ENCODE data around the gene CBX4. TPM values are rescaled to one million over a fixed set of nuclear protein-coding genes. Genes with fewer than 3 reads are reported as not detected.

The CBX4 gene
- total RNA-seq, 2 experiments from 2014 or later = 18.2 to 18.6 TPM

DNA sequence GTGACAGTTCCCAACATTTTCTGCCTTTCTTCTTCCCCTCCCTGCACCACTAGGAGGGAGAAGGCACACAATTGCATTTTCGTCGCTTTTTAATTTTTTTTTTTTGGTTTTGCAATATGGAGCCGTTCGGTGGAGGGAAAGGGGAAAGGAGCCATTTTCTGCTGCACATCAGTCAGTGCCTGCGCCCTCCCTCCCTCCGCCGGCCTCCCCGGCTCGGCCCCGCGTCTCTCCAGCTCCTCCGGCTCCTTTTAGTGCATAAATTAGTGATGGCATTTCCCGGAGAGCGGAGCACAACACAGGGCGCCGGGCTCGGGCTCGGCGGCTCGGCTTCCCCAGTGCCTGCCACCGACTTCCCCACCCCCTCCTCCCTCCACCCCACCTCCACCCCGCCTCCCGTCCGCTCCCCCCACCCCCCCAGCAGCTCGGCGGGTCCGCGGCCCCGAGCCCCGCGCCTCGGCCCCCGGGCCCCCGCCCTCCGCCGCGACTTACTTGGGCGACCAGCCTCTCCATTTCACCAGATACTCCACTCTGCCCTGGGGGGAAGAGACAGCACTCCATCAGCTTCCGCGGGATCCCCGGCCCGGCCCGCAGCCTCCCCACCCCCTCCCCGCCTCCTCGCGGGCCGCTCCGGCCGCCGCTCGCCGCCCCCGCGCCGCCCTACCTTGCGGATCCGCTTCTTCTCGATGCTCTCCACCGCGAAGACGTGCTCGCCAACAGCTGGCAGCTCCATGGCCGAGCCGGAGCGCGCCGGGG lies 542 bp downstream of the CBX4 start:
- peak; percentile 75 for DNase-seq
- H3K4me3 Mint-ChIP-seq = peak overlapping the region; percentile 91
- H3K9me3 Mint-ChIP-seq = no peaks in the 10 kb centered on the region
- H3K27me3 Mint-ChIP-seq = peaks cover 38% of the 10 kb centered on the region
- peaks cover 29% of the 10 kb centered on the region for H3K4me1 Mint-ChIP-seq
- peaks cover 8% of the 10 kb centered on the region for H3K36me3 Mint-ChIP-seq
- peak overlapping the region; percentile 89 for H3K27ac Mint-ChIP-seq

DNA sequence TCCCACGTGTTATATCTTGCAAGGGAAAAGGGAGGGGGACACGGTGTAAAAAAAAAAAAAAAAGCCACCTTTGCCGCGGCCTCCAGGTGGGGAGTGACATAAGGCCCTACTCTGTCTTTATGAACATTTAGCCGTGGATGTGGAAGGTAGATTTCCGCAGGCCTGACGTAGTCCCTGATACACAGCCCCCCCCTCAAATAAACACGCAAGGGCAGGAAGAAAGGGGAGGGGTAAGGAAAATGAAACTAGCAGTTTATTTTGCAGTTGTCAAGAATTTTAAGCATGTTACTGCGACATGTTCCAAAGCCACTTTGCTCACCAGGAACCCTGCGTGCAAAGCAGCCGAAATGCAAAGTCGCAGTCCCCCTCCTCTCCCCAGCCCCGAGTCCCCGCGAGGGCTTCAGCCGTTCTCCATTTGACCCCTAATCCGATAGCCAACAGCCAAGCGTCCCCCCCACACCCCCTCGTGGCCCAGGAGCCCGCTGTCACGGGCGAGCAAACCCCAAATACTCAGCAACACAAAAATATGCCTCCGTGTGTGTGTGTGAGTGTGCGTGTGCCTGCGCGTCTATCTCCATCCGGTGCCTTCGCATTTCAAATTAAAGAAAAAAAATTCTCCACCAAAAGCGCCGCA lies 1.2 kb downstream of the CBX4 start:
- H3K4me1 Mint-ChIP-seq = peaks cover 31% of the 10 kb centered on the region
- H3K27me3 Mint-ChIP-seq = peaks cover 34% of the 10 kb centered on the region
- peaks cover 10% of the 10 kb centered on the region for H3K36me3 Mint-ChIP-seq
- H3K9me3 Mint-ChIP-seq = no peaks in the 10 kb centered on the region
- peak overlapping the region; percentile 89 for H3K27ac Mint-ChIP-seq
- DNase-seq = peak; percentile 31
- H3K4me3 Mint-ChIP-seq = peak overlapping the region; percentile 91

DNA sequence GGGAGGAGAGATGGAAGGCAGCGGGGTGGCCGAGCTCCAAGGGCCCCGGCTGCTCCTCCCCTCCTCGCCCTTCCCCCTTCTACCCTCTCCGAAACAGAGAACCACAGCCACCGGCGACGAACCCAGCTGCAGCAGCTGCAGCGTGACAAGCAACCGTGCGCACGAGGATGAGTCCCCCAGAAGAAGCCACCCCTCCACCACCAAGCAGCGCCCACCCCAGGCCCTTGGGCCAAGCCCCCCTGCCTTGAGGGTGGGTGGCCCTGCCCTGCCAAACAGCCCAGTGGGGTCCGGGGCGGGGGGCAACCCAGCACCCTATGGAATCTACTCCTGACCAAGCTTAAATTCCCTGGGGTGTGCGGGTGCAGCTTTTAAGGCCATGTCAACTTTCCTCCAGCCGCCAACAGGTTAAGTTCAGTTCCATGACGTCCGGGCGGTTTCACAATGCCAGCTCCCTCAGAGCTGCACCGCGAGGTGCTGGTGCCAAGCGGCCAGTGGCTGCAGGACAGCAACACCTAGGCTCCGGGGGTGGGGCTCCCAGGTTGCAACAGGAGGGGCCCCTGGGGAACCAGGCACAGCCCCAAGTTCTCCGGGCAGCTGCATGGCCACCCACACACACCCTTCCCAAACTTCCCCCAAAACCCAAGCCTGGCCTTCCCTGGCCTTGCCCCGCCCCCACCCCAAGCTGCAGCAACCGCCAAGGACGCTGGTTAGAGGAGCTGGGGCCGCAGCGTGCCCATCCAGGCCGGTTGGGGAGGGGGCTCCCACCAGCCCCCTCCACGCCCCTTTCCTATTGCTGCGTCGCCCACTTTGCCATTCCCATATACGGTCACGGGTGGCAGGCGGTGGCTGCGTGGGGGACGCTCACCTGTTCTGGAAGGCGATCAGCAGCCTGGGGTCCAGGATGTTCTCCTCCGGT lies 2.0 kb downstream of the CBX4 start:
- Mint-ChIP-seq H3K4me1 (peaks cover 26% of the 10 kb centered on the region), H3K36me3 (peaks cover 11% of the 10 kb centered on the region), H3K9me3 (no peaks in the 10 kb centered on the region), H3K27me3 (peaks cover 26% of the 10 kb centered on the region), H3K4me3 (peak overlapping the region; percentile 91), H3K27ac (peak overlapping the region; percentile 89)
- DNase-seq = peak; percentile 78

DNA sequence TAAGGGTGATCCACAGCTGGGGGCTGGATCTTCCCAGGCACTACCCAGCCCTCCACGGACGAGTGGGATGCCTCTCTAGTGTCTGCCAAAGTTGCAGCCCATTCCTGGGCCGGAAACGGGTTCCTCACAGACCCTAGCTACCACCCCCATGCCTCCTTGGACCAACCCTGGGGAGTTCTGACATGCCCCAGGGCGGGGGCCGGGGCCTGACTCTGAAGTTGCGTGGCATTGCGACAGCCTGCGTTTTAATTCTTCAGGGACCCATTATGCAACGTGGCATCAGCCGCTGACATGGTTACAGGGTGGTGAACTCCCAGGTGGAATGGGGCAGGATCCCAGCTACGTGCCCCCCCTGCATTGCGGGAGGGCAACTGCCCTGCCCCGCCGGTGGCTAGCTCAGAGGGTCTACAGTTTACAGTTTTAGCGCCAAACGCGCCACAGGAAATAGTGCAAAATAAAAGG lies 2.7 kb downstream of the CBX4 start:
- Mint-ChIP-seq H3K27ac (peak overlapping the region; percentile 89), H3K27me3 (peaks cover 19% of the 10 kb centered on the region), H3K4me3 (peak overlapping the region; percentile 91), H3K36me3 (peaks cover 11% of the 10 kb centered on the region), H3K9me3 (no peaks in the 10 kb centered on the region), H3K4me1 (peaks cover 23% of the 10 kb centered on the region)
- no peak for DNase-seq

DNA sequence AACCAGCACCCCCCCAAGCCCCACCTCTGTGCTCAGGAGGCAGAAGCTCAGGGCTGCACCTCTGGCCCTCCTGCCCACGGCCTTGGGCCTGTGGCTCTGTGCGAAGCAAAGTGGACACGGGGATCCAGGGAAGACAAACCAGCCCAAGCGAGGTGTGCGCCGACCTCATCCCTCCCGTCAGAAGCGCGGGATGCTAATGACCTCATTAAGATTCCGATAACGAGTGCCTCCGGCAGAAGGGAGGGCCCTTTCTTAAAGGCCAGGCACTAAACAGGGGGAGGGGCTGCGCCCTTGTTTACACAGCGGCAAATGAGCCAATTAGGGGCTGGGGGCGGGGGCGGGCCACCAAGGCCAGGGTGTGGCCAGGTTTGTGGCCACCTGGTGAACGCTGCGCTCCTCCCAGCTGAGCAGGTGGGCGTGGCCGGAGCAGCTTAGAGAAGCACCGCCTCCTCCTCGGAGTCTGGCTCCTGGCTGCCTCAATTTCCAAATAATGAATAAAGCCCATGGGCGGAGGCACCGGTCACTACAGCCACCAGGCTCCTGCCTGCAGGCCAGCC lies 3.2 kb downstream of the CBX4 start:
- no peak overlapping the region for H3K27ac Mint-ChIP-seq
- H3K36me3 Mint-ChIP-seq = peaks cover 11% of the 10 kb centered on the region
- H3K4me1 Mint-ChIP-seq = peaks cover 24% of the 10 kb centered on the region
- H3K4me3 Mint-ChIP-seq = no peak overlapping the region
- no peak for DNase-seq
- H3K27me3 Mint-ChIP-seq = peaks cover 14% of the 10 kb centered on the region
- H3K9me3 Mint-ChIP-seq = no peaks in the 10 kb centered on the region

DNA sequence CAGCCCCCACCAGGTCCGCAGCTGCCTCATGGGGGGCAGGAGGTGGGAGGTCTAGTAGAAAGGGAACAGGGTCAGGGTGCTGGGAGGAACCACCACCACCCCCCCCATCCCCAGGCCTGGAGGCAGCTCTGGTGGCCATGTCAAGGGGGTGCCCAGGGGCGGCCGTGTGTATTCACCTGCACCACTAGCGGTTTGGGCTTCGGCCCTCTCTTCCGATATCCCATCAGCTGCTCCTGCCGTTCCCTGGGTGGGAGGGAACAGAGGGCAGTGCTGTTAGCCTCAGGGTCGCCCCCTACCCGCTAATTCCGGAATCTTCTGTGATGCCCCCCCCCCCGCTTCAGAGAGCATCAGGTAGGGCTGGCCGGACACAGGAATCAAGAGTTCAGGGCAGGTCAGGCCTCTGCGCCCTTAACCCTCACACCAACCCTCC lies 3.8 kb downstream of the CBX4 start:
- peaks cover 24% of the 10 kb centered on the region for H3K4me1 Mint-ChIP-seq
- no peak for DNase-seq
- no peak overlapping the region for H3K4me3 Mint-ChIP-seq
- H3K36me3 Mint-ChIP-seq = peaks cover 11% of the 10 kb centered on the region
- no peak overlapping the region for H3K27ac Mint-ChIP-seq
- H3K27me3 Mint-ChIP-seq = peaks cover 8% of the 10 kb centered on the region
- no peaks in the 10 kb centered on the region for H3K9me3 Mint-ChIP-seq

DNA sequence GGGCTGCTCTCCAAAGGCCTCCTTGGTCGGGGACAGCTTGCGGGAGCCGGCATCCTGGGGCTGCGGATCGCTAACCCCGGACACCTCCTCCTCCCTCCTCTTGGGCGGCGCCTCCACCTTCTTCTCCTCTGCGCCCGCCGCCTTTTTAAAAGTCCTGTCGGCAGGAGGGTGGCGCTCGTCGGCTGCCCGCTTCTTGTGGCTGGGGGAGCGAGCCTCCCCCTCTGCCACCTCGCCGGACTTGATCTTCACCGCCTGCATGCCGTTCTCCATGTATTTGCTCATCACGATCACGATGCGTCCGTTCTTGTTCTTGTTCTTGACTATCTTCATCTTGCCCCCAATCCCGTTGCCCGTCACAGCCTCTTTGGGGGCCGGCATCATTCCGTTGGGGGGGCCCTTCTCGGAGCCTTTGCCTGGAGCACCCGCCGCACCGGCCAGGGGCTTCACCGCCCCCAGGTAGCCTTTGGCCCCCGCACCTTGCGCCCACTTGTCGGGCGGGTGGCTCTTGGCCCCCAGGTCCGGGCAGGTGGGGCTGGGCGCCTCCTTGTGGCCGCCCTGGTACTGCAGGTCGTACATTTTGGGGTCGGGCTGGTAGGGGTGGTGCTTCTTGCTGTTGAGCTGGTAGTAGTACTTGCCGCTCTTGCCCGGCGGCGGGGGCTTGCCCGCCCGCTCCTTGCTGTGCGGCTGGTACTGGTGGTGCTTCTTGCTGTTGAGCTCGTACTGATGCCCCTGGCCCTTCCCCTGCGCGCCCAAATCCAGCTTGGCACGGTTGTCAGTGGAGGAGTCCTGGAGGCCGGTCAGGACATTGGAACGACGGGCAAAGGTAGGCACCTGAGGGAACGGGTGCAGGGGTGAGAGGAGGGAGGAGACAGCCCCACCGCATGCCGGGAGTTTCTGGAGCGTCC lies 4.4 kb downstream of the CBX4 start:
- DNase-seq = peak; percentile 56
- H3K36me3 Mint-ChIP-seq = peaks cover 11% of the 10 kb centered on the region
- peaks cover 24% of the 10 kb centered on the region for H3K4me1 Mint-ChIP-seq
- H3K9me3 Mint-ChIP-seq = no peaks in the 10 kb centered on the region
- peaks cover 2% of the 10 kb centered on the region for H3K27me3 Mint-ChIP-seq
- no peak overlapping the region for H3K4me3 Mint-ChIP-seq
- no peak overlapping the region for H3K27ac Mint-ChIP-seq

DNA sequence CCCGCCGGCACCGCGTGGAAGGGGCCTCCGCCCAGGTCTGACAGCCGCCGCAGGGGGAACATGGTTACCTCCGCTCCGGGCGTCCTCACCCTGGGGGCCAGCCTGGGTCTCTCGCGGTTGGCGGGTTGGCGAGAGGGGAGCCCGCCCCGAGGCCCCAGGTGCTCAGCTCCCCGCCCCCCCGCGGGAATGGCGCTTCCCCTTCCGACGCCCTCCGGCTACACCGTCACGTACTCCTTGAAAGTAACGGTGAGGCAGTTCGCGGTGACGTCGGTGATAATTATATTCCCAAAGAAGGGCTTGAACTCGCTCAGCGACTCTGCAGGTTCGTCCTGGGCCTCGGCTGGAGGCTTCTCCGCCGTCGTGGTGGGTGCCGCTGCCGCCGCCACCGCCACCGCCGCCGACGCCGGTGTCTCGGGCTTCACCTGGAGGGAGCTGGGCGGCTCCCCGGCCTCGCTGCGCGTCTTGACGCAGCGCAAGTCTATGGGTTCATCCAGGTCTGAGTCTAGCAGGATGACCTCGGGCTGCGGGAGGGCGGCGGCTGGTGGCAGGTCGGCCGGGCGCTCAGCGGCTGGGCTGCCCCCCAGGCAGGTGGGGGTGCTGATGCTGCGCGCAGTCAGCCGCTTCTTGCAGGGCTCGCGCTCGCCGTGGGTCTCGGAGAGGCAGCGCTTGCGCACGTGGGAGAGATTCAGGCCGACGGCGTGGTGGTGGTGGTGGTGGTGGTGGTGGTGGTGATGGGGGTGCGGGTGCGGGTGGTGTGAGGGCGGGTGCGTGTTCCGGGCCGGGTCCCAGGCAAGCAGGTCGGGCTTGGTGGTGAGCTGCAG lies 5.3 kb downstream of the CBX4 start:
- Mint-ChIP-seq H3K9me3 (no peaks in the 10 kb centered on the region), H3K27ac (no peak overlapping the region), H3K4me1 (peaks cover 24% of the 10 kb centered on the region), H3K36me3 (peaks cover 11% of the 10 kb centered on the region), H3K4me3 (no peak overlapping the region), H3K27me3 (no peaks in the 10 kb centered on the region)
- DNase-seq = no peak

DNA sequence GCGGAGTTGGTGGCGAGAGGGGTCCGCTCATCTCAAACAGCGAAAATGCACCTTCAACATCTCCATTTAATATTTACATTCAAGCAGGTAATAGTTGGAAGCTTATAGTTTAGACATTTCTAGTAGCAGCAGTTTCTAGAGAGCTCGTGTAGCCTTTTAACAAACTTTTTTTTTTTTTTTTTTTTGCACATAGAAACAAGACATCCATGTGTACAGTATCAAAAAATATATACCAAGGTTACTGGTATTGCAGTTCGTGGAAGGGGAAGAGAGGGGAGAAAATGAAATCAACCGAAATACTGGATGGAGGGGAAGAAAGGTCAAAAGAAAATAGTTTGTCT lies 6.2 kb downstream of the CBX4 start:
- peaks cover 22% of the 10 kb centered on the region for H3K4me1 Mint-ChIP-seq
- DNase-seq = no peak
- H3K27me3 Mint-ChIP-seq = no peaks in the 10 kb centered on the region
- H3K9me3 Mint-ChIP-seq = no peaks in the 10 kb centered on the region
- no peak overlapping the region for H3K27ac Mint-ChIP-seq
- peaks cover 11% of the 10 kb centered on the region for H3K36me3 Mint-ChIP-seq
- peak overlapping the region; percentile 32 for H3K4me3 Mint-ChIP-seq

DNA sequence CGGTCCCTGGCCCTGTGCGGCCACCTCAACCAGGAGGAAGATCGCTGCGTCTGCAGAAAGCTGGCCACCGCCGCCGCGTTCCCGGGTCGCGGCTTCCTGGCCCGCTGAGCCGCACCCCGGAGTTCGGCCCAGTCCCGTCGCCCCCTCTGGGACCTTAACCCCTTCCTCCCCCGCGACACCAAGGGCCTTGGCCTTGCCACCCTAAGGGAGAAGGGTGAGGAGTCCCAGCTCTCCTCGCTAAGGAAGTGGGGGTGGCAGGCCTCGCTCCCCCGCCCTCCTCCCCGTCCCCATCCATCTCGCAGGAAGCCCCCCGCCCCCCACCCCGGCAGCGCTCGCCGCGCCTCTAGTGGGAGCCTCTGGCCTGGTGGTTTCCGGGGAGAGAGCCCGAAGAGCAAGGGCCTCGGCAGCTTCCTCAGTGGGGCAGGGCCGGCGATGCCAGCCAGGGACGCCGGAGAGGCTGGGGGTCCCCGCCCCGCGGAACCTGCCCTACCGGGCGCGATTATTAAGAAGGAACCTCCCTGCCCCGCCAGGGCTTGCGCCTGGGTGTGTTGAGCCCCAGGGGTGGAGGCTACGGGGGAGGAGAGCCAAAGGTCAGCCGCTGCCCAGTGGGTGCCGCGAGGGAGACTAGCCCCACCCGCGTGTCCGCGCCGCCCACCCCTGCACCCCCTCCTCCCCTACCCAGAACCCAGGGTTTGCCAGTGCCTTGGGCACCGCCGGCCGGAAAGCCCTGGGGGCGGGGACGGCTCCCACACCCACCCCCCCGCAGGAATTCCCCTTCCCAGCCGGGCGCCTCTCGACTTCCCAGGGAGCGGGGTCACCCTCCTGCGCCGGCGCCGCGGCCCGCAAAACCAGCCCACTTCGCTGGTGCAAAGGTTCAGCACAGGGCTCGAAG lies 6.8 kb downstream of the CBX4 start:
- no peaks in the 10 kb centered on the region for H3K27me3 Mint-ChIP-seq
- H3K36me3 Mint-ChIP-seq = peaks cover 11% of the 10 kb centered on the region
- H3K9me3 Mint-ChIP-seq = no peaks in the 10 kb centered on the region
- DNase-seq = no peak
- H3K4me3 Mint-ChIP-seq = peak overlapping the region; percentile 32
- H3K4me1 Mint-ChIP-seq = peaks cover 17% of the 10 kb centered on the region
- no peak overlapping the region for H3K27ac Mint-ChIP-seq

DNA sequence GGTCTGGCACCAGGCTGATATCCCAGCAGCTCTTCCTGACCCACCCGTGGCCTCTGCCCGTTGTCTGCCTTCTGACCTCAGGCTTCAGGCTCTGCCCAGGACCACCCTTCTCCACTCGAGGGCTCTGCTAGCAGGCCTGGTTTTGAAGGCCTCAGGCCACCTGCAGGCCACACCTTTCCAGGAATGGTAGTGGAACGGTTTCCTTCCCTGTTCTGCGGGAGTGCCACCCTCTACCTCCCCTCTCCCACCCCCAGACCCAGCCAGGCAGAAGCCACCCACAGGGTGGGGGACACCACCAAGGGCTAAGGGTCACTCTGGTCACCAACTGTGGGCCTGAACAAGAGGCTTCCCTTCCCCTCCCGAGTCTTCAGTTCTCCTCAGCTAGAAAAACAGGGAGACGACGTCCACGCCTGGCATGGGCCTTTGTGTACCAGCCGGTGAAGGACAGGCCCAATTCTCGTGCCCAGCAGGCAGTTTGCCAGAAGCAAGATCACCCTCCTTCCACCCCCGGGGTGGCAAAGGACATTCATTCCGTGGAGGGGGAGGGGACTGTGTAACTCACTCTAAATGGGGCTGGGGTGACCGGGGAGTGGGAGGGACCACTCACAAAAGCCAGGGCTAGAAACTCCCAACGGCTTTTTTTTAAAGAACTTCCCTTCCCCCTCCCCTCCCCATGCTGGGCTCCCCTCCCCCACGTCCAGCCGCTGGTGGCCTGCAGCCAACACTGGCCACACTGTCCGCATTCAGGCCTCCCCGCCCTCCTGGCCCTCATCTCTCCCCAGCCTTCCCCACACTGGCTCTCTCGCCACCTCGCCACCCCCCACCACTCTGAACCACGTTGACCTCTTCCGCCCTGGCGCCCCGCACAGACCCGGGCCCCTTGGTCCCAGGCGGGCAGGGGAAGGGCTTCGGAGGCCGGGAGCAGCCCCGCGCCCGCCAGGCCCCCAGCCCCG lies 7.7 kb downstream of the CBX4 start:
- Mint-ChIP-seq H3K4me3 (no peak overlapping the region), H3K27ac (no peak overlapping the region), H3K4me1 (peaks cover 13% of the 10 kb centered on the region), H3K9me3 (no peaks in the 10 kb centered on the region), H3K27me3 (peaks cover 3% of the 10 kb centered on the region), H3K36me3 (peaks cover 11% of the 10 kb centered on the region)
- no peak for DNase-seq

DNA sequence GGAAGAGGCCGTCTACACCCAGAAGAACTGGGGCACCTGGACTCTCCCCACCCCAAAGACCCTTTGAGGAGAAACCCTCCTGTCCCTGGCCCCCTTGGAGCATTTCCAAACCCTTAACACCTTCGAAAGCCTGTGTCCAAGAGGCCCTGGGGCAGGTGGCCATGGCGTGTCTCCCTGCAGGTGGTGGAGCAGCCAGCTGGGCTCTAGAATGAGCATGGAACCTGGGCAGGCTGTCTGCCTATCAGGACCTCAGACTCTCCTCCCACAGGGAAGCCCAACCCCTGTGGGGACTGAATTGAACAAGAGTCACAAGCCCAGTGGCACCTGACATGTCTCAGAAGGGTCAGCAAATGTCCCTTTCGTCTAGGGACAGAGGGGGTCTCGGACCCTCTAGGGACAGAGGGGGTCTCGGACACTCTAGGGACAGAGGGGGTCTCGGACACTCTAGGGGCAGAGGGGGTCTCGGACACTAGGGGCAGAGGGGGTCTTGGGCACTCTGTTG lies 8.4 kb downstream of the CBX4 start:
- H3K4me1 Mint-ChIP-seq = peaks cover 15% of the 10 kb centered on the region
- no peaks in the 10 kb centered on the region for H3K9me3 Mint-ChIP-seq

More for the DNA sequence above, 8.4 kb downstream of the CBX4 start:
- Mint-ChIP-seq H3K4me3 (no peak overlapping the region), H3K36me3 (peaks cover 11% of the 10 kb centered on the region), H3K27me3 (peaks cover 8% of the 10 kb centered on the region), H3K27ac (no peak overlapping the region)
- no peak for DNase-seq

All from activated naive CD8-positive, alpha-beta T cell treated with anti-CD3 and anti-CD28 coated beads for 36 hours (primary cell).